ENCODE data around the gene RASGEF1C. TPM values are rescaled to one million over a fixed set of nuclear protein-coding genes. Genes with fewer than 3 reads are reported as not detected.

The RASGEF1C gene
- total and polyA plus RNA-seq, 2 experiments from 2014 or later: 0.40 to 0.42 TPM

DNA sequence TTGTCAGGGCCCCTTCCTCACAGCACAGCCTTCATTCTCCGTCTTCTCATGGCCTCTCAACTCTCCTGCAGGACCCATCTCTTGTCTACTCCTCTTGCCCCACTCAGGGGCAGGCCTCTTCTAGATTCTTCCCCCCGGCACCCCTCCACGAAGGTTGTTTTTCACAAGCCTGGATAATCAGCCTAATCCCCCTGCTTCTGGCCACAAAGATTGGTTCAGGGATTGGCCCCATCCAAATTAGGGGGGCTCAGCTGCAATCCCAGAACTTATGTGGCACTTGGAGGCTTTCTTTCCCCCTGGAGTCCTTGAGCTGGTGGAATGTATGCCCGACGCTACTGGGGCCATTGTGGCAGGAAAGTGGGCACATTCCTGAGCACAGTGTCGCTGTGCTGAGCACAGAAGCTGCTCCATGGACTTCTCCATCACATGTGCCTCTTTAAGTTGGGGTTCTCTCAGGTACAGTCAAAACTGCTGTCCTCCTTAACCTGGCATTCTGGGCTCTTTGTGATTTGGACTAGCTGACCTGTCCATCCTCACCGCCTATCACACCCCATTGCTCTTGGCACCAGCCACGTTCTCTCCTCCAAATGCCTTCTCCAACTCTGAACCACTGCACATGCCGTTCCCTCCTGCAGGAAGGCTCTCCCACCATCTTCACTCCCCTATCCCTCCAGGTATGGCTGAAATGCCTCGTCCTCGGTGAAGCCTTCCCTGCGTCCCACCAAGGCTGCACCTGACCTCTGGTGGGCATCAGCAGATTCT is 70.6 kb downstream of the RASGEF1C start:
- Histone ChIP-seq H3F3A (replicated peaks; ENCODE audit: low read depth) (no peaks in the 10 kb centered on the region), H3K27me3 (ENCODE audit: insufficient read depth) (no peaks in the 10 kb centered on the region), H3K27ac (ENCODE audit: low read depth) (no peak overlapping the region), H3K4me3 (no peak overlapping the region), H2AFZ (no peak overlapping the region), H3K79me2 (replicated peaks; ENCODE audit: insufficient read depth) (no peaks in the 10 kb centered on the region), H3K9me2 (ENCODE audit: insufficient read depth) (no peaks in the 10 kb centered on the region), H3K4me1 (ENCODE audit: insufficient read depth) (no peaks in the 10 kb centered on the region), H3K36me3 (ENCODE audit: insufficient read depth) (no peaks in the 10 kb centered on the region), H3K4me2 (no peak overlapping the region), H4K20me1 (replicated peaks; ENCODE audit: insufficient read depth) (no peaks in the 10 kb centered on the region)
- Mint-ChIP-seq H3K9me3 (no peaks in the 10 kb centered on the region; the same call in 2 of the 3 replicates), H3K4me3 (no peak overlapping the region), H3K27ac (no peak overlapping the region; the same call in 1 of the 2 replicates), H3K36me3 (ENCODE audit: low read depth) (no peaks in the 10 kb centered on the region; the same call in 2 of the 3 replicates), H3K27me3 (ENCODE audit: insufficient read depth, low read depth, poor library complexity) (peaks cover 13% of the 10 kb centered on the region), H3K4me1 (peaks cover 3% of the 10 kb centered on the region; the same call in 1 of the 3 replicates)
- TF ChIP-seq ZNF114 (CRISPR knock-in tag; IDR thresholded peaks at IDR 0.05) (no peak), POLR2AphosphoS5 (IDR thresholded peaks at IDR 0.05; ENCODE audit: low read depth) (no peak), JUNB (IDR thresholded peaks at IDR 0.05; ENCODE audit: unreplicated experiment) (no peak), ZNF331 (CRISPR knock-in tag; IDR thresholded peaks at IDR 0.05; ENCODE audit: low read depth) (no peak), EZH2phosphoT487 (IDR thresholded peaks at IDR 0.05; ENCODE audit: unreplicated experiment) (no peak), NANOG (IDR thresholded peaks at IDR 0.05; ENCODE audit: borderline replicate concordance) (no peak), CREB1 (CRISPR knock-in tag; IDR thresholded peaks at IDR 0.05; ENCODE audit: low read depth) (no peak), EZH2 (IDR thresholded peaks at IDR 0.05; ENCODE audit: low read depth, unreplicated experiment) (no peak), STAT1 (IDR thresholded peaks at IDR 0.05; ENCODE audit: unreplicated experiment) (no peak)
- TF ChIP-seq, protein P1, sequence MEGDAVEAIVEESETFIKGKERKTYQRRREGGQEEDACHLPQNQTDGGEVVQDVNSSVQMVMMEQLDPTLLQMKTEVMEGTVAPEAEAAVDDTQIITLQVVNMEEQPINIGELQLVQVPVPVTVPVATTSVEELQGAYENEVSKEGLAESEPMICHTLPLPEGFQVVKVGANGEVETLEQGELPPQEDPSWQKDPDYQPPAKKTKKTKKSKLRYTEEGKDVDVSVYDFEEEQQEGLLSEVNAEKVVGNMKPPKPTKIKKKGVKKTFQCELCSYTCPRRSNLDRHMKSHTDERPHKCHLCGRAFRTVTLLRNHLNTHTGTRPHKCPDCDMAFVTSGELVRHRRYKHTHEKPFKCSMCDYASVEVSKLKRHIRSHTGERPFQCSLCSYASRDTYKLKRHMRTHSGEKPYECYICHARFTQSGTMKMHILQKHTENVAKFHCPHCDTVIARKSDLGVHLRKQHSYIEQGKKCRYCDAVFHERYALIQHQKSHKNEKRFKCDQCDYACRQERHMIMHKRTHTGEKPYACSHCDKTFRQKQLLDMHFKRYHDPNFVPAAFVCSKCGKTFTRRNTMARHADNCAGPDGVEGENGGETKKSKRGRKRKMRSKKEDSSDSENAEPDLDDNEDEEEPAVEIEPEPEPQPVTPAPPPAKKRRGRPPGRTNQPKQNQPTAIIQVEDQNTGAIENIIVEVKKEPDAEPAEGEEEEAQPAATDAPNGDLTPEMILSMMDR (conservative IDR thresholded peaks at IDR 0.05; ENCODE audit: low read depth in 2 of 2): no peak
- TF ChIP-seq, protein P2, sequence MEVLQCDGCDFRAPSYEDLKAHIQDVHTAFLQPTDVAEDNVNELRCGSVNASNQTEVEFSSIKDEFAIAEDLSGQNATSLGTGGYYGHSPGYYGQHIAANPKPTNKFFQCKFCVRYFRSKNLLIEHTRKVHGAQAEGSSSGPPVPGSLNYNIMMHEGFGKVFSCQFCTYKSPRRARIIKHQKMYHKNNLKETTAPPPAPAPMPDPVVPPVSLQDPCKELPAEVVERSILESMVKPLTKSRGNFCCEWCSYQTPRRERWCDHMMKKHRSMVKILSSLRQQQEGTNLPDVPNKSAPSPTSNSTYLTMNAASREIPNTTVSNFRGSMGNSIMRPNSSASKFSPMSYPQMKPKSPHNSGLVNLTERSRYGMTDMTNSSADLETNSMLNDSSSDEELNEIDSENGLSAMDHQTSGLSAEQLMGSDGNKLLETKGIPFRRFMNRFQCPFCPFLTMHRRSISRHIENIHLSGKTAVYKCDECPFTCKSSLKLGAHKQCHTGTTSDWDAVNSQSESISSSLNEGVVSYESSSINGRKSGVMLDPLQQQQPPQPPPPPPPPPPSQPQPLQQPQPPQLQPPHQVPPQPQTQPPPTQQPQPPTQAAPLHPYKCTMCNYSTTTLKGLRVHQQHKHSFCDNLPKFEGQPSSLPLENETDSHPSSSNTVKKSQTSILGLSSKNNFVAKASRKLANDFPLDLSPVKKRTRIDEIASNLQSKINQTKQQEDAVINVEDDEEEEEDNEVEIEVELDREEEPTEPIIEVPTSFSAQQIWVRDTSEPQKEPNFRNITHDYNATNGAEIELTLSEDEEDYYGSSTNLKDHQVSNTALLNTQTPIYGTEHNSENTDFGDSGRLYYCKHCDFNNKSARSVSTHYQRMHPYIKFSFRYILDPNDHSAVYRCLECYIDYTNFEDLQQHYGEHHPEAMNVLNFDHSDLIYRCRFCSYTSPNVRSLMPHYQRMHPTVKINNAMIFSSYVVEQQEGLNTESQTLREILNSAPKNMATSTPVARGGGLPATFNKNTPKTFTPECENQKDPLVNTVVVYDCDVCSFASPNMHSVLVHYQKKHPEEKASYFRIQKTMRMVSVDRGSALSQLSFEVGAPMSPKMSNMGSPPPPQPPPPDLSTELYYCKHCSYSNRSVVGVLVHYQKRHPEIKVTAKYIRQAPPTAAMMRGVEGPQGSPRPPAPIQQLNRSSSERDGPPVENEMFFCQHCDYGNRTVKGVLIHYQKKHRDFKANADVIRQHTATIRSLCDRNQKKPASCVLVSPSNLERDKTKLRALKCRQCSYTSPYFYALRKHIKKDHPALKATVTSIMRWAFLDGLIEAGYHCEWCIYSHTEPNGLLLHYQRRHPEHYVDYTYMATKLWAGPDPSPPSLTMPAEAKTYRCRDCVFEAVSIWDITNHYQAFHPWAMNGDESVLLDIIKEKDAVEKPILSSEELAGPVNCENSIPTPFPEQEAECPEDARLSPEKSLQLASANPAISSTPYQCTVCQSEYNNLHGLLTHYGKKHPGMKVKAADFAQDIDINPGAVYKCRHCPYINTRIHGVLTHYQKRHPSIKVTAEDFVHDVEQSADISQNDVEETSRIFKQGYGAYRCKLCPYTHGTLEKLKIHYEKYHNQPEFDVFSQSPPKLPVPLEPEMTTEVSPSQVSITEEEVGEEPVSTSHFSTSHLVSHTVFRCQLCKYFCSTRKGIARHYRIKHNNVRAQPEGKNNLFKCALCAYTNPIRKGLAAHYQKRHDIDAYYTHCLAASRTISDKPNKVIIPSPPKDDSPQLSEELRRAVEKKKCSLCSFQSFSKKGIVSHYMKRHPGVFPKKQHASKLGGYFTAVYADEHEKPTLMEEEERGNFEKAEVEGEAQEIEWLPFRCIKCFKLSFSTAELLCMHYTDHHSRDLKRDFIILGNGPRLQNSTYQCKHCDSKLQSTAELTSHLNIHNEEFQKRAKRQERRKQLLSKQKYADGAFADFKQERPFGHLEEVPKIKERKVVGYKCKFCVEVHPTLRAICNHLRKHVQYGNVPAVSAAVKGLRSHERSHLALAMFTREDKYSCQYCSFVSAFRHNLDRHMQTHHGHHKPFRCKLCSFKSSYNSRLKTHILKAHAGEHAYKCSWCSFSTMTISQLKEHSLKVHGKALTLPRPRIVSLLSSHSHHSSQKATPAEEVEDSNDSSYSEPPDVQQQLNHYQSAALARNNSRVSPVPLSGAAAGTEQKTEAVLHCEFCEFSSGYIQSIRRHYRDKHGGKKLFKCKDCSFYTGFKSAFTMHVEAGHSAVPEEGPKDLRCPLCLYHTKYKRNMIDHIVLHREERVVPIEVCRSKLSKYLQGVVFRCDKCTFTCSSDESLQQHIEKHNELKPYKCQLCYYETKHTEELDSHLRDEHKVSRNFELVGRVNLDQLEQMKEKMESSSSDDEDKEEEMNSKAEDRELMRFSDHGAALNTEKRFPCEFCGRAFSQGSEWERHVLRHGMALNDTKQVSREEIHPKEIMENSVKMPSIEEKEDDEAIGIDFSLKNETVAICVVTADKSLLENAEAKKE (CRISPR knock-in tag; IDR thresholded peaks at IDR 0.05): no peak
- TF ChIP-seq, protein P3, sequence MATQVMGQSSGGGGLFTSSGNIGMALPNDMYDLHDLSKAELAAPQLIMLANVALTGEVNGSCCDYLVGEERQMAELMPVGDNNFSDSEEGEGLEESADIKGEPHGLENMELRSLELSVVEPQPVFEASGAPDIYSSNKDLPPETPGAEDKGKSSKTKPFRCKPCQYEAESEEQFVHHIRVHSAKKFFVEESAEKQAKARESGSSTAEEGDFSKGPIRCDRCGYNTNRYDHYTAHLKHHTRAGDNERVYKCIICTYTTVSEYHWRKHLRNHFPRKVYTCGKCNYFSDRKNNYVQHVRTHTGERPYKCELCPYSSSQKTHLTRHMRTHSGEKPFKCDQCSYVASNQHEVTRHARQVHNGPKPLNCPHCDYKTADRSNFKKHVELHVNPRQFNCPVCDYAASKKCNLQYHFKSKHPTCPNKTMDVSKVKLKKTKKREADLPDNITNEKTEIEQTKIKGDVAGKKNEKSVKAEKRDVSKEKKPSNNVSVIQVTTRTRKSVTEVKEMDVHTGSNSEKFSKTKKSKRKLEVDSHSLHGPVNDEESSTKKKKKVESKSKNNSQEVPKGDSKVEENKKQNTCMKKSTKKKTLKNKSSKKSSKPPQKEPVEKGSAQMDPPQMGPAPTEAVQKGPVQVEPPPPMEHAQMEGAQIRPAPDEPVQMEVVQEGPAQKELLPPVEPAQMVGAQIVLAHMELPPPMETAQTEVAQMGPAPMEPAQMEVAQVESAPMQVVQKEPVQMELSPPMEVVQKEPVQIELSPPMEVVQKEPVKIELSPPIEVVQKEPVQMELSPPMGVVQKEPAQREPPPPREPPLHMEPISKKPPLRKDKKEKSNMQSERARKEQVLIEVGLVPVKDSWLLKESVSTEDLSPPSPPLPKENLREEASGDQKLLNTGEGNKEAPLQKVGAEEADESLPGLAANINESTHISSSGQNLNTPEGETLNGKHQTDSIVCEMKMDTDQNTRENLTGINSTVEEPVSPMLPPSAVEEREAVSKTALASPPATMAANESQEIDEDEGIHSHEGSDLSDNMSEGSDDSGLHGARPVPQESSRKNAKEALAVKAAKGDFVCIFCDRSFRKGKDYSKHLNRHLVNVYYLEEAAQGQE (IDR thresholded peaks at IDR 0.05; ENCODE audit: unreplicated experiment): no peak
- TF ChIP-seq, protein P4, sequence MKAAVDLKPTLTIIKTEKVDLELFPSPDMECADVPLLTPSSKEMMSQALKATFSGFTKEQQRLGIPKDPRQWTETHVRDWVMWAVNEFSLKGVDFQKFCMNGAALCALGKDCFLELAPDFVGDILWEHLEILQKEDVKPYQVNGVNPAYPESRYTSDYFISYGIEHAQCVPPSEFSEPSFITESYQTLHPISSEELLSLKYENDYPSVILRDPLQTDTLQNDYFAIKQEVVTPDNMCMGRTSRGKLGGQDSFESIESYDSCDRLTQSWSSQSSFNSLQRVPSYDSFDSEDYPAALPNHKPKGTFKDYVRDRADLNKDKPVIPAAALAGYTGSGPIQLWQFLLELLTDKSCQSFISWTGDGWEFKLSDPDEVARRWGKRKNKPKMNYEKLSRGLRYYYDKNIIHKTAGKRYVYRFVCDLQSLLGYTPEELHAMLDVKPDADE (IDR thresholded peaks at IDR 0.05): no peak
- no peak for ATAC-seq
- no peak for DNase-seq (ENCODE audit: low spot score)

Measured in GM23338 (cell line).